ENCODE data around the gene GSDME.

- no peak for TF ChIP-seq CTCF (IDR thresholded peaks at IDR 0.05; ENCODE audit: poor library complexity)
- TF ChIP-seq EZH2 (IDR thresholded peaks at IDR 0.05; ENCODE audit: borderline replicate concordance), result no peak
Observed at GRCh38 chr7:24714676-24715010, 42.6 kb downstream of the GSDME start.
